GM18858 (cell line): ENCODE data around the gene NBDY.
A peak's percentile ranks its signal among the peaks of the same experiment; 100 is the strongest.

ENCODE experiments used
- ATAC-seq: cut with Tn5 transposase; IDR thresholded peaks from one replicate; pipeline ENCODE4 v1.9.1; 2021; ENCODE audit not compliant: unreplicated experiment

Gene NBDY

DNA sequence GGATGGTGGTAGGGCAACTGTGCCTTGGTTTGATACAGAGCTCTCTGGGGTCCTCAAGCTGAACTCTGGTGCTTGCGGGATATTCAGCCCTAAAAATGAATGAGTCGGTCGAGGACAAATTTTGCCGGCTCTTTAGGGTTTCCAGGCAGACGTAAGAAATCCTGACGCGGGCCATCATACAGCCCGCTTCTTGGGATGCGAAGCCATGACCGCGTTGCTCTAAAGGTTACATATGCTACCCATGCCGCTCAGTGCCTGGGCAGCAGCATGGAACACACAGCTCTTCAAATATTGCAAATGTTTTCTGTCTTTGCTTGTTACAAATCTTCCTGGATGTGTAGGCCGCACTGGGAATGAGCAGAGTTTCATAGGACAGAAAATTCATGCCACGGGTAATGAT lies 55.6 kb downstream of the NBDY start:
- no peak for ATAC-seq

DNA sequence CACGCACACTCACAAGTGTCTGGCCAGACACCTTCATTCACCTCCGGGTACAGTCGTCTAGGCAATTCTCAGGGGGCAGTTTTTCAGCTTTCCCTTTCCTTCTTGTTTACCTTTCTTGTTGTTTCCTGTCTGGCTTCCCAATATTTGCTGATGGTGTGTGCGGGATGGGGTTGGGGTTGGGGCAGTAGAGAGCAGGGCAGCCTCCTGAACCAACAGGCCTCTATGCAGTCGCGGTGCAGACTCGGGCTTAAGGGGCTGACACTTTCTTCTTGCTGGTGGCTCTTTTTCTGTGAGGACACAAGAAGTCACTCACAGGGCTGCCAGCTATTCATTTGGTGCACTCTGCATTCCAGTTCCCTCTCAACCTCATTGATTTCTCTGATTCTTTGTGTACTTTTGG lies 56.4 kb downstream of the NBDY start:
- no peak for ATAC-seq

DNA sequence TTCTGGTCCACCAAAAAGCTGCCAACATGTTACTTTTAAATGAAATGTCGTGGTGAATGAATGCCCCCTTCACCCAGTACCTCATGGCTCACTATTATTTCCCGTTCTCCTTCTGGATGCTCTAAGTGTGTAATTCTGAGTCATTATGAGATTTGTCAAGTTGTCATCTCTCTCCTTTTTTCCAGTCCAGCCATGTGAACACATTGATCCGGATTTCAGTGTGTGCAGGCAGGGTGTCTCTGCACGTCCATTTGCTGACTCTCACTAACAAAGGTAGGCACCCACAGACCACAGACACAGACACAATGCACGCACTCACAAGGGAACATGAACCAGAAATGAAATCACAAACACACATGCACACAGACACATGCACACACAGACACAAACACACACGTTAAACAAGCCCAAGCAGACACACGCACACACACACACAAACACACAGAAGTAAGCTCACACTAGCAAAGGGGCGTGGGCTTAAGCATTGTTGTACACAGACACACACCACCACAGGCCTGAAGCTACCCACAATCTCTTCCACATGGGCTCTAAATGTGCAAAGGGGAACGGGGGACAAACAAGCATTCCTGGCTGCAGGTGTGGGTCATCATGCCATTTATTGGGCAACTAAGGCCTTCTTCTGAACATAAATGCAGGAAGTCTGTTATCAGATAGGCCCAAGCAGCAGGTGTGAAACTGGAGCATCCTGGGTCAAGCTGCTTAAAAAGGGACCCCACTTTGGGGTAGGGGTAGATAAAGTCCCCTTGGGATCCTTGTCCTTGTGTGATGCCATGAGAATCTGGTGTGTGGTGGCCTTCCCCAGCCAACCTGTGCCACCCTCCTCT lies 58.1 kb downstream of the NBDY start:
- ATAC-seq = no peak

DNA sequence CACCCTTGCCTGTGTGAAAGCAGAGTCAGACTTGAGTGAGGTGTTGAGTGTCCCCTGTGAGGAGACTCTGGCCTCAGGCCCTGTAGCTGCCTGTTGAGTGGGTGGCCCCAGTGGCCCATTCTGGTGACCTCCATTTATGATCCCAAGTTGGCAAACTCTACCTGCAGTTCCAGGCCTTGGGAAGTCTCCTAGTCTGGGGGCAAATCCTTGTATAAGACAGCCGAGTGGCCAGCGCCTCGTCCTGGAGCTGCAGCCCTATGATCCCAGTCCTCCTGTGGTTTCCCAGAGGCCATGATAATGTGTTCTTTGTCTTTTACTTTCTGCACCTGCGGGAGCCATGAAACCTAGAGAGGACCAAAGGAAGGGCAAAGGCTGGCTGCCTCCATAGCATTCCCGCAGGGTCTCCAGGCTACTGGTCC lies 58.7 kb downstream of the NBDY start:
- no peak for ATAC-seq

DNA sequence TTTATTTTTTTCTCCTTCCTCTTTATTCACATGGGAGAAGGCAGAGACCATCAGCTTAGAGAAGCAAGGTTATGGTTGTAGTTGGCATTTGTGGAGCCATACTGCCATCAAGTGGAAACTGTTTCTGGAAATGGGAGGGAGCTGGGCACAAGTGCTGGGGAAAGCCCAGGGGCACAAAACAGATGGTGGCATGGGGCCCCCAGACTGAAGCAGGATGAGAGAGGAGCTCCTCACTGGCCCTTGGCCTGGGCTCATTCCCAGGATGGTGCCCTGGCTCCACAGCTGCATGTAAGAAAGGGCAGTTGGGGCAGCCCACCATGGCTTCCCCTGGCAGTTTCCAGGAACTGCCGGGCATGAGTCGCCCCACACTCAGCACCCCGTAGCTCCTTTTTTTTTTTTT lies 59.2 kb downstream of the NBDY start:
- no peak for ATAC-seq

DNA sequence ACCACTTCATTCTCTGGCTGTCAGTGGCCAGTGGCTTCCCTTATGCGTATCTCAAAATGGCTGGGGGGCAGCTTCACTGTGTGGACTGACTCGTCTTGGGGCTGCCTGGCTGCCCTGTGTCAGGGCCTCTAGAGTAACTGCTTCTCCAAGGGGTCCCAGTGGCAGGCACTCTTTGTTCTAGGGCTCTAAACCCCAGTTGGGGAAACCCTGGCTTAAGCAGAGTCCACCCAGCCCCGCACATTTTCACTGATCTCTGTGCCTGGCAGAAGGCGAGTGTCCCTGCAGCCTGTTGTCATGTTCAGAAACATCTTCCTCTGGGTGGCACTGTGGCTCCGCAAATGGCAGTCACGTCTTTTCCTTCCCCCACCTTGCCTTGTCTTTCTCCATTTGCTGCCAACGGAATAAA lies 59.7 kb downstream of the NBDY start:
- peak; percentile 38 for ATAC-seq

DNA sequence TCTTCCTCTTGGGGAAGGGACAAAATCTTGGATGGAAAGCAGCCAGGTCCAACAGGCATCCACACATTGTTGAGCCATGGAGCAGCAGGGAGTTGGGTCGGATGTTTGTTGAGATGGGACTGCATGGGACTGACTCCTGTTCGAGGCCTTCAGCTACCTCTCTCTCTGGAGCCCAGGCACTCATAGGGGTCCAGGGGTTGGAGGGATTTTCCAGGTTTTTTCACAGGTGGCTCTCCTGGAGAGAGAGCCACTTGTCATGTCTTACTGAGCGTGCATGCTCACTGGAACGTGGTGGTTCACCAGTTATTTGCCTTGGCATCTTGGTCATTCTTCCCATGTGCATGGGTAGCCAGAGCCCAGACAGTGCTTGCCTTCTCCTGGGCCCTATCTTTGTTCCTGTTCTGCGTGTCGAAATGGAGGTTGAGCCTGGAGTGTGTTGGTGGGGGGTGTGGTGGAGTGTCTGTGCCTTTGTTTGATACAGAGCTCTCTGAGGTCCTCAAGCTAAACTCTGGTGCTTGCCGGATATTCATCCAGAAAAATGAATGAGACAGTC lies 60.6 kb downstream of the NBDY start:
- ATAC-seq = no peak

DNA sequence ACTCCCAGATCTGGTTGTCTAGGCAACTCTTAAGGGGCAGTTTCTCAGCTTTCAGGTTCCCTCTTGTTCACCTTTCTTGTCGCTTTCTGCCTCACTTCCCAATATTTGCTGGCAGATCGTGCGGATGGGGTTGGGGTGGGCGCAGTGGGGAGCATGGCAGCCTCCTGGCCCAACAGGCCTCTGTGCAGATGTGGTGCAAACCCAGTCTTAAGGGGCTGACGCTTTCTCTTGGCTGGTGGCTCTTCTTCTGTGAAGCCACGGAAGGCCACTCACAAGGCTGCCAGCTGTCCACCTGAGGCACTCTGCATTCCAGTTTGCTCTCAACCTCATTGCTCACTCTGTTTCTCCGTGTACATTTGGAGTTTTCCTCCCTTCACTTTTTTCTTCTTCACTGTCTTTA lies 61.7 kb downstream of the NBDY start:
- no peak for ATAC-seq

DNA sequence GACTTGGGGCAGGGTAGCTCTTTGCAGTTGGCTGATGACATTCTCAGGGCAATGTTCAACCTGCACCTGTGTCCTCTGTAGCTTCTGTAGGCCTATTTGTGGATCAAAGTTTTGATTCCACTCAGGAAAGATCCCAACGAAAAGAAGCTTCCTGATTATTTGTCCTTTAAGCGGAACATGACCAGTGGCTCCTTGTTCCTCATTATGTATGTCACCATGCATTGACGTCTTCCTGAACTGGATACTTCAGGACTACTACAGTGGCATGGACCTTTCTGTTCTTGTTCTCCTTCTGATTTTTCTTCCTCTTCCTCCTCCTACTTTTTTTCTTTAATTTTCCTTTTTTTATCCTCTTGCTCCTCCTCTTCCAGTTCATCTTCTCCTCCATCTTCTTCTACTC lies 62.4 kb downstream of the NBDY start:
- no peak for ATAC-seq

DNA sequence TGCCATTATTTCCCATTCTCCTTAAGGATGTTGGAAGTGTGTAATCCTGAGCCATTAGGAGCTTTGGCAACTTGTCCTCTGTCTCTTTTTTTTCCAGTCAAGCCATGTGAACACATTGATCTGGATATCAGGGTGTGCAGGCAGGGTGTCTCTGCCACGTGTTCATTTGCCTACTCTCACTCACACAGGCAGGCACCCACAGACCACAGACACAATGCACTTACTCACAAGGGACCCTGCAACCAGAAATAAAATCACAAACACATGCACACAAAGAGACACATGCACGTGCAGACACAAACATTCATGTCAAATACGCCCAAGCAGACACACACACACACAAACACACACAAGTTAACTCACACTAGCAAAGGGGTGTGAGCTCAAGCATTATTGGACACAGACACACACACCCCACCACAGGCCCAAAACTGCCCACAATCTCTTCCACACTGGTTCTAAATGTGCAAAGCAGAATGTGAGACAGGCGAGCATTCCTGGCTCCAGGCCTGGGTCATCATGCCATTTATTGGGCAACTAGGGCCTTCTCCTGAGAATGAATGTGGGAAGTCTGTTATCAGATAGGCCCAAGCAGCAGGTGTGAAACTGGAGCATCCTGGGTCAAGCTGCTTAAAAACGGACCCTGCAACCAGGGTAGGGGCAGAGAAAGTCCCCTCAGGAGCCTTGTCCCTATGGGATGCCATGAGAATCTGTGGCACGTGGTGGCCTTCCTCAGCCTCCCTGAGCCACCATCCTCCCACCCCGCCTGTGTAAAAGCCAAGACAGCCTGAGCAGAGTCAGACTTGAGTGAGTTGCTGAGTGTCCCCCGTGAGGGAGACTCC lies 63.4 kb downstream of the NBDY start:
- ATAC-seq = no peak

DNA sequence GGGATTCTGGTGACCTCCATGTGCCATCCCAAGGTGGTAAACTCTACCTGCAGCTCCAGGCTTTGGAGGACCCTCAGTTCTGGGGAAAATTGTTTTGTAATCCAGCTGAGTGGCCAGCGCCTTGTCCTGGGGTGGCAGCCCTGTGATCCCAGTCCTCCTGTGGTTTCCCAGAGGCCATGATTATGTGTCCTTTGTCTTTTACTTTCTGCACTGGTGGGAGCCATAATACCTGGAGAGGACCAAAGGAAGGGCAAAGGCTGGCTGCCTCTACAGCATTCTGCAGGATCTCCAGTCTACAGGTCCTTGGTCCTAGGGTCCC lies 64.0 kb downstream of the NBDY start:
- no peak for ATAC-seq

DNA sequence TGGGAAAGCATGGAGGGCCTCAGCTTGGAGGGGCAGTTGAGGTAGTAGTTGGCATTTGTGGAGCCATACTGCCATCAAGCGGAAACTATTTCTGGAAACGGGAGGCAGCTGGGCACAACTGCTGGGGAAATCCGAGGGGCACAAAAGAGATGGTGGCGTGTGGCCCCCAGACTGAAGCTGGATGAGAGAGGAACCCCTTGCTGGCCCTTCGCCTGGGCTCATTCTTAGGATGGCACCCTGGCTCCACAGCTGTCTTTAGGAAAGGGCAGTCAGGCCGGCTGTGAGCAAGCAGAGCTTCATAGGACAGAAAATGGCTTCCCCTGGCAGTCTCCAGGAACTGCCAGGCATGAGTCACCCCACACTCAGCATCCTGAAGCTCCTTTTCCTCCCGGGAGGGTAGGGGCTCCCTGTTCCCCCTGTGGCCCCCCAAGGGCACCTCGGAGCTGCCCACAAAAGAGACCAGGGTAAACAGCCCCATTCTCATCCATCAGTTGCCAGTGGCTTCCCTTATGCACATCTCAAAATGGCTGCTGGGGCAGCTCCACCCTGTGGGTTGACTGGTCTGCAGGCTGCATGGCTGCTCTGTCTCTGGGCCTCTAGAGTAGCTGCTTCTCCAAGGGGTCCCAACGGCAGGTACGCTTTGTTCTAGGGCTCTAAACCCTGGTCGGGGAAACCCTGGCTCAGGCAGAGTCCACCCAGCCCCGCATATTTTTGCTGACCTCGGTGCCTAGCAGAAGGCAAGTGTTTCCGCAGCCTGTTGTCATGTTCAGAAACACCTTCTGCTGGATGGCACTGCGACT lies 64.7 kb downstream of the NBDY start:
- ATAC-seq = no peak

DNA sequence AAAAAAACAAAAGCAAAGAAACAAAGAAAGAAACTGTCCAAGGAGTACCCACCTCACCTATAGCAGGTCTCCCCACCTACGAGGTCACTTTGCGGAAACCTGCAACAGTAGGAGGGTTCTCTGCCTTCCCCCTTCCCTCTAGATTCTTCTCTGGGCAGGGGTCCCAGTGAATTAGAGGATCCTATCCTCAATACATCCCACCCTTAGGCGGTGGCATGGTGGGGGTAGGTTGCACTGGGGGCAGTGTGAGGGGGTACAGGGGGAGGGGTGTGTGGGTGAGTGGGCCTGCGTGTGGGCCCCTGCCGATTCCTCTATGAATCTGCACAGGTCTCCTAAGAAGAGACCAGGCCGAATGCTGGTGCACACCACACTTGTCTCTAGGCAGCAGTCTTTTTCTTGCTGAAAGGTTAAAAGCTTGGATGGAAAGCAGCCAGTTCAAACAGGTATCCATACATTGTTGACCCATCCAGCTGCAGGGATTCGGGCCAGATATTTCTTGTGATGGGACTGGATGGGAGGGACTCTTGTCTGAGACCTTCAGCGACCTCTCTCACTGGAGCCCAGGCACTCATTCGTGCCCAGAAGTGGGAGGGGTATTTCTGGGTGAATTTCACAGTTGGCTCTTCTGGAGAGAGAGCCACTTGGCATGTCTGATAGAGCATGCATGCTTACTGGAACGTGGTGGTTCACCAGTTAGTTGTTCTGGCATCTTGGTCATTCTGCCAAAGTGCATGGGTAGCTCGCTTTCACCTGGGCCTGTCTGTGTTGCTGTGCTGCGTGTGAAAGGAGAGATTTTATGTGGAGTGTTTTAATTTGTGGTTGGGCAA lies 65.6 kb downstream of the NBDY start:
- ATAC-seq = no peak

DNA sequence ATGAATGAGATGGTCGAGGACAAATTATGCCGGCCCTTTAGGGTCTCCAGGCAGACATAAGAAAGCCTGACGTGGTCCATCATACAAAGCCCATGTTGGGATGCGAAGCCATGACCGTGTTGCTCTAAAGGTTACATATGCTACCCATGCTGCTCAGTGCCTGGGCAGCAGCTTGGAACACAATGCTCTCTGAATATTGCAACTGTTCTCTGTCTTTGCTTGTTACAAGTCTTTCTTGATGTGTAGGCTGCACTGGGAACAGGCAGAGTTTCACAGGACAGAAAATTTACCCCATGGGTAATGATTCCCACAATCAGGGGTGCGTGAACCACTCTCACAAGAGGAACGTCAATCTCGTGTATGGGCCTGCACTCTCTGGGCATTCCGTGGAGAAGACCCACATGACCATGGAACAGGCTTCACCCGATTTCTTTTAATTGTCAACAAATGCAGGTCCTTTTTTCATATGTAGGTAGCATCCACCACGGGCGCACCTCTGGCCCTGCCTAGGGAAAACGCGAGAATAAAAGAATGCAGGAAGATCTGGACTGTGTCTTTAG lies 66.3 kb downstream of the NBDY start:
- ATAC-seq = no peak

DNA sequence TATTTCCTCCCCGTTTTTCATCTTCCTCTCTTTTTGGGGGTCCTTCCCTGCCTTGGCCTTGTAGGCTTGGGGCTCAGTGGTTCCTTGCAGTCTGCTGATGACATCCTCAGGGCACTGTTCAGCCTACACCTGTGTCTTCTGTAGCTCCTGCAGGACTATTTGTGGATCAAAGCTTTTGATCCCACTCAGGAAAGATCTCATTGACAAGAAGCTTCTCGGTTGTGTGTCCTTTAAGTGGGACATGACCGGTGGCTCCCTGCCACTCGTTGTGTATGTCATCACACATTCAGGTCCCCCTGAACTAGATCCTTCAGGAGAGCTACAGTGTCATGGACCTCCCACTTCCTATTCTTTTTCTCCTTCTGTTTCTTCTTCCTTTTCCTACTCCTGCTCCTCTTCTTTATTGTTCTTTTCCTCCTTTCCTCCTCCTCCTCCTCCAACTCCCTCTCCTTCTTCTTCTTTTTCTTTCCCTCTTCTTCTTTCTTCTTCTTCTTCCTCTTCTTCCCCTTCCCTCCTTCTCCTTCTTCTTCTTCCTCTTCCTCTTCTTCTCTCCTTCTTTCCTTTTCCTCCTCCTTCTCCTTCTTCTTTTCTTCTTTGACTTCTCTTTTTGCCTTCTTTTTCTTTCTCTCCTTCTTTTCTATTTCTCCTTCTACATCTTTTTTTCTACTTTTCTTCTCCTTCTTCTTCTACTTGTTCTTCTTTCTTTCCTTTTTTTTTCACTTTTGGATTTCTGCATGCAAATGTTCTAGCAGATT lies 67.8 kb downstream of the NBDY start:
- no peak for ATAC-seq

DNA sequence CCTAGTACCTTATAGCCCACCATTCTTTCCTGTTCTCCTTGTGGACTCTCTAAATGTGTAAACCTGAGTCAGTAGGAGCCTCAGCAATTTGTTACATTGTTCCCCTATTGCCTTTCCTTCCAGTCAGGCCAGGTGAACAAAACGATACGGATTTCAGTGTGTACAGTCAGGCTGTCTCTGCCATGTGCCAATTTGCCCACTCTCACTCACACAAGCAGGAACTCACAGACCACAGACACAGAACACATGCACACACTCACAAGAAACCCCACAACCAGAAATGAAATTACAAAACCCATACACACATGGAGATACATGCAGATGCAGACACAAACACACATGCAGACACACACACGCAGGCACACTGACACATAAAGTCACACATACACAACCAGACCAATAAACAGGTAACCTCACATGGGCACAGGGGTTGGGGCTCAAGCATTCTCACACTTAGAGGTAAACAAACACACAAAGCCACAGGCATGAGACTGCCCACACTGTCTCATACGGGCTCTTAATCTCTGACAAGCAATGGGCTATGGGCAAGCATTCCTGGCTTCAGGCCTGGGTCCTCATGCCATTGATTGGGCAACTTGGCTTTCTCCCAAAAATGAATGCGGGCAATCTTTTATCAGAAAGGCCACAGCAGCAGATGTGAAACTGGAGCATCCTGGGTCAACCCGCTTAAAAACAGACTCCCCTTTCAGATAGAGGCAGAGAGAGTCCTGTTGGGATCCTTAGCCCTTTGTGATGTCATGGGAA lies 68.7 kb downstream of the NBDY start:
- no peak for ATAC-seq

DNA sequence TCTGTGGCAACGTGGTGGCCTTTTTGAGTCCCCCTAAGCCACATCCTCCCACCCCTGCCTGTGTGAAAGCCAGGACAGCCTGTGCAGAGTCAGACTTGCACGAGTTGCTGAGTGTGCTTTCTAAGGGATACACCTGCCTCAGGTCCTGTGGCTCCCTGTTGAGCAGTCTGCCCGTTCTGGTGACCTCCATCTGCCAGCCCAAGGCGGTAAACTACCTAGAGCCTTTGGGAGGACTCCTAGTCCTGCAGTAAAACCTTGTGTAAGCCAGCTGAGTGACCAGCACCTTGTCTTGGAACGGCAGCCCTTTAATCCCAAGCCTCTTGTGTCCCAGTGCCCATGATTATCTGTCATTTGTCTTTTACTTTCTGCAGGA lies 69.3 kb downstream of the NBDY start:
- no peak for ATAC-seq

DNA sequence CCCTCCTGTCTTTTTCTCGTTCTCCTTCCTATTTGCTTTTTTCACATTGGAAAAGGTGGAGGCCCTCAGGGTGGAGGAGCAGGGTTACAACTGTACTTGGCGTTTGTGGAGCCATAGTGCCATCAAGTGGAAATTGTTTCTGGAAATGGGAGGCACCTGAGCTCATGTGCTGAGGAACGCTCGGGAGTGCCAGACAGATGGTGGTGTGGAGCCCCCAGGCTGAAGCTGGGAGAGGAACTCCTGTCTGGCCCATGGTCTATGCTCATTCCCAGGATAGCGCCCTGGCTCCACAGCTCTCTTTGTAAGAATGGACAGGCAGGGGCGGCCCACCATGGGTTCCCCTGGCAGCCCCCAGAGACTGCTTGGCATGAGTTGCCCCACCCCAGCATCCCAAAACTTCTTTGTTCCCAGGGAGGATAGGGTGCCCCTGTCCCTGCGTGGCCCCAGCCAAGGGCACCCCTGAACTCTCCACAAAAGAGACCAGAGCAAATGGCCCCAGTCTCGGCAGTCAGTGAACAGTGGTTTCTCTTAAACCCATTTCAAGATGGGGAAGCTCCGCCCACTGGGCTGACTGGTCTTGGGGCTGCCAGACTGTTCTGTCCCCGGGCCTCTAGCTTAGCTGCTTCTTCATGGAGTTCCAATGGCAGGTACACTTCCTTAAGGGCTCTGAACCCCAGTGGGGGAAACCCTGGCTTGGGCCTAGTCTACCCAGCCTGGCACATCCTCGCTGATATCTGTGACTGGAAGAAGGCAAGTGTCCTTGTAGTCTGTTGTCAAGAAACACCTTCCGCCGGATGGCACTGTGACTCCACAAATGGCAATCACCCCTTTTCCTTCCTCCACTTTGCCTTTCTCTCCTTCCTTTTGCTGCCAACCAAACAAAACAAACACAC lies 70.1 kb downstream of the NBDY start:
- no peak for ATAC-seq
